Gastroesophageal sphincter (tissue), 4 donors: ENCODE measurements around the gene KISS1R. TPM values are rescaled to one million over a fixed set of nuclear protein-coding genes. Genes with fewer than 3 reads are reported as not detected.

Source experiments
- ATAC-seq: fragments of 150-250 bp; one replicate; pipeline ENCODE4 v1.9.1; 2016; ENCODE audit warnings: mild to moderate bottlenecking, moderate library complexity
- H3K27ac ChIP-seq, 4 donors: fragments of 200-600 bp; sonication (generic) in 3 of 4; 1 replicate in 3 of 4; 2 replicates in 1 of 4; pipeline ENCODE4 v1.5.1; 2016 to 2019
- H3K27me3 ChIP-seq: fragments of 200-600 bp; sonication (generic); one replicate; pipeline ENCODE4 v1.5.1; 2019
- H3K36me3 ChIP-seq, 2 donors: fragments of 200-600 bp; sonication (generic); one replicate each; pipeline ENCODE4 v1.5.1; 2019; ENCODE audit warnings: control low read depth in 1 of 2
- H3K4me1 ChIP-seq, 3 donors: fragments of 200-600 bp; sonication (generic); 1 replicate in 2 of 3; 2 replicates in 1 of 3; pipeline ENCODE4 v1.5.1; 2016 to 2019; ENCODE audit warnings: control low read depth in 2 of 3
- H3K4me3 ChIP-seq, 2 donors: fragments of 200-600 bp; sonication (generic); one replicate each; pipeline ENCODE4 v1.5.1; 2019; ENCODE audit warnings: mild to moderate bottlenecking in 1 of 2, moderate library complexity in 1 of 2
- H3K9me3 ChIP-seq, 3 donors: fragments of 200-600 bp; sonication (generic); one replicate each; pipeline ENCODE4 v1.5.1; 2017 to 2019; ENCODE audit warnings: control low read depth in 2 of 3
- EP300 ChIP-seq: sonication (generic); formaldehyde crosslinking; IDR thresholded peaks from one replicate; pipeline ENCODE4 v1.6.1; 2017; ENCODE audit warnings: antibody characterized with exemption, mild to moderate bottlenecking
- POLR2A ChIP-seq, 2 donors: fragments of 450-650 bp; IDR thresholded peaks; one replicate each; pipeline ENCODE4 v1.6.1; 2017; ENCODE audit warnings: antibody characterized with exemption in 2 of 2, mild to moderate bottlenecking in 2 of 2, moderate library complexity in 1 of 2
- POLR2AphosphoS5 ChIP-seq: sonication (generic); formaldehyde crosslinking; IDR thresholded peaks from one replicate; pipeline ENCODE4 v1.6.1; 2017; ENCODE audit warnings: antibody characterized with exemption
- WGBS, 2 donors: methylation state at CpG; one replicate each; pipeline ENCODE4 v1.1.5; 2018; ENCODE audit warnings: low coverage in 1 of 2; 5-methylcytosine and 5-hydroxymethylcytosine counted together
- total RNA-seq, 4 donors: library from RNA; depleted of rRNA; stranded (reverse); fragments of >200 nt; gene quantifications; one replicate each; pipeline ENCODE4 v1.1.0, GENCODE V29; 2016
- TF ChIP-seq, protein P1 (sequence below), 4 experiments: fragments of 200-600 bp in 2 of 4; fragments of 450-650 bp in 2 of 4; sonication (generic) in 1 of 4; IDR thresholded peaks; one replicate each; pipeline ENCODE4 v1.5.1; 2017 to 2019; ENCODE audit warnings: antibody characterized with exemption in 4 of 4, mild to moderate bottlenecking in 2 of 4, moderate library complexity in 2 of 4

Gene KISS1R
- total RNA-seq, 4 donors from 2014 or later, result not detected

DNA sequence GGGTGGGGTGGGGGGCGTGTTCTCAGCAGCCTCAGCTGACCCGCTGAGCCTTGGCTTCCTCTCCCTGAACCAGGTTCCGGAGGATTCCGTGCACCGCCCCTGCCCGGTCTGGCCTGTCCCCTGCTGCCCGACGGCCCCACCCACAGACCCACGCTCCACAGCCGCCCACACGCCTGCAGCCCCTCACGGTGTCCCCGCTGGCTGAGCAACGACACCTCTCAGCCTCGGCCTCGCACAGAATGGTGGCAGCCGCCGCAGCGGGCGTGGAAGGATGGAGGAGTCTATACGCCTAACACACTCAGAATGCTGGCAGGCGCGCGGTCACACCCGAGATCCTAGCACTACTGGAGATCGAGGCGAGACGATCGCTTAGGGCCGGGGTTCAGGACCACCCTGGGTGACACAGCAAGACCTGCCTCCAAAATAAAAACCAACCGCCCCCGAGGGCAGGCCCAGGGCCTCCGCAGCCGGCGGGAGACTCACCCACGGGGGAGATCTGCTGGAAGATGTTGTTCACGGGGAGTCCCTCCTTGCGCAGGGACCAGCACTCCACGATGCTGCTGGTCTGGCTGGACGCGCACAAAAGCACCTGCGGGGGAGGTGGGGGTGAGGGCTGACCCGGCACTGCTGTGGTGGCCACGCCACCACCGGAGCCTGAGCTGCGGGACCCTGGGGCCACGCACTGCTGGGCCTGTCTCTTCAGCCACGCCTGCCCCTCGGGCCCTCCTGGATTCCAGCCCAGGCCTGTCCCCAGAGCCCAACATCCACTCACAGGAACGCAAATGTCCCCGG lies 32.5 kb upstream of the KISS1R start:
- WGBS, 2 donors, result 84 to 93% methylated on average over 3 to 5 of the region's 51 CpGs

GRCh38 chr19:885536-886224 lies 31.5 kb upstream of the KISS1R start:
- no peak for TF ChIP-seq POLR2AphosphoS5
- TF ChIP-seq EP300, result no peak
- TF ChIP-seq POLR2A (IDR thresholded peaks at IDR 0.05), result no peak
- TF ChIP-seq, protein P1, sequence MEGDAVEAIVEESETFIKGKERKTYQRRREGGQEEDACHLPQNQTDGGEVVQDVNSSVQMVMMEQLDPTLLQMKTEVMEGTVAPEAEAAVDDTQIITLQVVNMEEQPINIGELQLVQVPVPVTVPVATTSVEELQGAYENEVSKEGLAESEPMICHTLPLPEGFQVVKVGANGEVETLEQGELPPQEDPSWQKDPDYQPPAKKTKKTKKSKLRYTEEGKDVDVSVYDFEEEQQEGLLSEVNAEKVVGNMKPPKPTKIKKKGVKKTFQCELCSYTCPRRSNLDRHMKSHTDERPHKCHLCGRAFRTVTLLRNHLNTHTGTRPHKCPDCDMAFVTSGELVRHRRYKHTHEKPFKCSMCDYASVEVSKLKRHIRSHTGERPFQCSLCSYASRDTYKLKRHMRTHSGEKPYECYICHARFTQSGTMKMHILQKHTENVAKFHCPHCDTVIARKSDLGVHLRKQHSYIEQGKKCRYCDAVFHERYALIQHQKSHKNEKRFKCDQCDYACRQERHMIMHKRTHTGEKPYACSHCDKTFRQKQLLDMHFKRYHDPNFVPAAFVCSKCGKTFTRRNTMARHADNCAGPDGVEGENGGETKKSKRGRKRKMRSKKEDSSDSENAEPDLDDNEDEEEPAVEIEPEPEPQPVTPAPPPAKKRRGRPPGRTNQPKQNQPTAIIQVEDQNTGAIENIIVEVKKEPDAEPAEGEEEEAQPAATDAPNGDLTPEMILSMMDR (IDR thresholded peaks at IDR 0.05), result no peak
- Histone ChIP-seq H3K4me1 (peaks cover 0 to 2% (median 0%) of the 10 kb centered on the region in 3 donors), H3K4me3 (no peak overlapping the region), H3K27ac (no peak overlapping the region), H3K36me3 (peaks cover 0 to 100% of the 10 kb centered on the region in 2 donors), H3K27me3 (no peaks in the 10 kb centered on the region), H3K9me3 (no peaks in the 10 kb centered on the region)
- ATAC-seq, result no peak
- WGBS, 2 donors, result 80 to 96% methylated on average over 1 to 11 of the region's 64 CpGs

More for the DNA sequence above, 32.5 kb upstream of the KISS1R start:
- ATAC-seq, result no peak
- Histone ChIP-seq H3K4me1 (no peaks in the 10 kb centered on the region), H3K27ac (no peak overlapping the region), H3K27me3 (no peaks in the 10 kb centered on the region), H3K36me3 (peaks cover 0 to 100% of the 10 kb centered on the region in 2 donors), H3K4me3 (no peak overlapping the region), H3K9me3 (no peaks in the 10 kb centered on the region)
- TF ChIP-seq, protein P1 (IDR thresholded peaks at IDR 0.05), result no peak
- TF ChIP-seq EP300 (no peak), POLR2AphosphoS5 (no peak), POLR2A (IDR thresholded peaks at IDR 0.05) (no peak)

- Histone ChIP-seq H3K4me3 (no peak overlapping the region), H3K36me3 (peaks cover 0 to 90% of the 10 kb centered on the region in 2 donors), H3K4me1 (peaks cover 0 to 16% (median 3%) of the 10 kb centered on the region in 3 donors), H3K27ac (no peak overlapping the region), H3K9me3 (no peaks in the 10 kb centered on the region), H3K27me3 (no peaks in the 10 kb centered on the region)
- WGBS, 2 donors, result 64 to 65% methylated on average over 11 of the region's 16 CpGs
- TF ChIP-seq, protein P1 (IDR thresholded peaks at IDR 0.05), result no peak
- TF ChIP-seq POLR2AphosphoS5, result no peak
- no peak for TF ChIP-seq EP300
- TF ChIP-seq POLR2A (IDR thresholded peaks at IDR 0.05), result no peak
- ATAC-seq, result no peak
Observed at GRCh38 chr19:887072-887471, 30.1 kb upstream of the KISS1R start.

DNA sequence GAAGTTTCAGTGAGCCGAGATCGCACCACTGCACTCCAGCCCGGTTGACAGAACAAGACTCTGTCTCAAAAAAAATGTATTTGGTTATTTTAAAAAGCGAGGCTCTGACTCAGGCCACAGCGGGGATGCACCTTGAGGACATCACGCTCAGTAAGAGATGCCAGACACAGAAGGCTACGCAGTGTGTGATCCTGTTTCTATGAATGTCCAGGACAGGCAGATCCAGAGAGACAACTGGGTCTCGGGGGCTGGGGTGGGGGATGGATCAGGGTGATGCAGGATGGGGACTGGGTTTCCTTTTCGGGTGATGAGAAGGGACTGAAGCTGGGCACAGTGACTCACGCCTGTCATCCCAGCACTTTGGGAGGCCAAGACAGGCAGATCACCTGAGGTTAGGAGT lies 29.5 kb upstream of the KISS1R start:
- TF ChIP-seq POLR2AphosphoS5 (no peak), POLR2A (IDR thresholded peaks at IDR 0.05) (no peak), EP300 (no peak)
- TF ChIP-seq, protein P1 (IDR thresholded peaks at IDR 0.05), result no peak
- Histone ChIP-seq H3K9me3 (no peaks in the 10 kb centered on the region), H3K36me3 (peaks cover 0 to 84% of the 10 kb centered on the region in 2 donors), H3K4me1 (peaks cover 0 to 19% (median 5%) of the 10 kb centered on the region in 3 donors), H3K27ac (no peak overlapping the region), H3K4me3 (no peak overlapping the region), H3K27me3 (no peaks in the 10 kb centered on the region)
- no peak for ATAC-seq
- 80 to 95% methylated on average over 1 to 4 of the region's 10 CpGs for WGBS, 2 donors
